GM15510 (cell line): ENCODE data around the gene KCNA2.

ENCODE experiments used
- POLR2A ChIP-seq: IDR thresholded peaks from 3 replicates; pipeline ENCODE4 v1.6.1; 2011; ENCODE audit warnings: borderline replicate concordance; ENCODE audit not compliant: insufficient read length; ENCODE audit errors: extremely low read depth

KCNA2 gene

GRCh38 chr1:110596312-110596711, 9.8 kb downstream of the KCNA2 start:
- TF ChIP-seq POLR2A = no peak

- no peak for TF ChIP-seq POLR2A
These were observed 10.8 kb downstream of the KCNA2 start for GRCh38 chr1:110595353-110595710.

- no peak for TF ChIP-seq POLR2A
These were observed 11.5 kb downstream of the KCNA2 start for GRCh38 chr1:110594456-110595352.

GRCh38 chr1:110593902-110594301, 12.3 kb downstream of the KCNA2 start:
- TF ChIP-seq POLR2A = no peak

- no peak for TF ChIP-seq POLR2A
These were observed 14.2 kb downstream of the KCNA2 start for GRCh38 chr1:110591956-110592355.

- no peak for TF ChIP-seq POLR2A
These were observed 17.2 kb downstream of the KCNA2 start for GRCh38 chr1:110588991-110589390.

GRCh38 chr1:110588486-110588885, 17.7 kb downstream of the KCNA2 start:
- TF ChIP-seq POLR2A = no peak

- TF ChIP-seq POLR2A = no peak
These were observed 18.3 kb downstream of the KCNA2 start for GRCh38 chr1:110587906-110588305.

GRCh38 chr1:110585481-110585880, 20.7 kb downstream of the KCNA2 start:
- no peak for TF ChIP-seq POLR2A

- TF ChIP-seq POLR2A = no peak
These were observed 22.1 kb downstream of the KCNA2 start for GRCh38 chr1:110584045-110584444.

- TF ChIP-seq POLR2A = no peak
These were observed 22.7 kb downstream of the KCNA2 start for GRCh38 chr1:110583505-110583904.

GRCh38 chr1:110582378-110582777, 23.8 kb downstream of the KCNA2 start:
- TF ChIP-seq POLR2A = no peak

- no peak for TF ChIP-seq POLR2A
These were observed 24.4 kb downstream of the KCNA2 start for GRCh38 chr1:110581682-110582145.

GRCh38 chr1:110580244-110580643, 25.9 kb downstream of the KCNA2 start:
- TF ChIP-seq POLR2A = no peak

- TF ChIP-seq POLR2A = no peak
These were observed 26.7 kb downstream of the KCNA2 start for GRCh38 chr1:110579460-110579859.

GRCh38 chr1:110576441-110576840, 29.7 kb downstream of the KCNA2 start:
- no peak for TF ChIP-seq POLR2A
